T-helper 2 cell (primary cell): ENCODE measurements around the gene TAOK1.
"Not testable (repeated sequence)": the region's sequence is repeated elsewhere in the genome, so short reads cannot be mapped to it uniquely, and the experiment has no call there.

Experiments used
- DNase-seq, 5 experiments: peaks; one replicate each; pipeline versions ENCODE4 v3.0.0 to v3.0.0-alpha.2; 2012 to 2022
- total RNA-seq, 2 donors: gene quantifications; one replicate each; lab custom pipeline; 2026; lab: John Stamatoyannopoulos, UW

TAOK1 gene
- total RNA-seq: 140 to 171 reads per million in 2 donors

DNA sequence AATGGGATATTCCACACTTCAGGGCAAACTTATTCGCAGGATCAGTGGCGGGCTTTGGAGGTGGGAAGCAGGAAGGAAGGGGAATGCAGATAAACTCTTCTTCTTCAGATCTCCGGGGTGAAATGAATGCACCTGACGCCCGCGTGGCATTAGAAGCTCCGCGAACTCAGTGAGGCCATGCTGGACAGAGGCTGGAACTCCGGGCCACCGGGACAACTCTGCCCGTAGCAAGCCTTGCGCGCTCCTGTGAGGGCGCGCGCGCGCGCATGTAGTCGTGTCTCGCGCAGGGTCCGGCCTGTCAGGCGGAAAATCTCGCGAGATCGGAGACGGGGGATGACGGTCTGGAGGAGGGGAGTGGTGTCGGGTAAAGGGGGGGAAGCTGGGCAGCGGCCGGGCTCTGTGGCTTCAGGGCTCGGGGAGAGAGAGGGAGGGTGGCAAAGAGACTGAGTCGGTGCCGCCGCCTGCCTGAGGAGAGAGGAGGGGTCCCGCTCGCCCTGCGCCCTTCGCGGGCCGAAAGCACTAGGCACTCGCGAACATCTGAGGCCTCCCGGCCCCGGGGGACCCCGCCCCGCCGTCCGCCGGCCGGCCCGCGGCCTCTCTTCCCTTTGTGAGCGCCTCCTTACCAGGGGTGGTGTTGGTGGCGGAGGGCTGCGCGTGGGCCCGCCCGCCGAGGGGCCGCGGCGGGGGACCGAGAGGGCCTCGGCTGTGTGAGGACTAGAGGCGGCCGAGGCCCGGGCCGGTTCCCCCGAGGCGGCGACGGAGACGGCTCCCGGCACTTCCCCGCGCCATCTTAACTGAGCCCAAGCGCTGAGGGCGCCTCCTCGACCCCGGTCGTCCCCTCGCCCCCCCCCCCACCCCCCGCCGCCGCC is at the start of gene TAOK1:
Gene TAOK1 (plus strand): TSS at position 382 of the 869 bp plus-strand sequence. CDS start 61,186 bp downstream, outside the sequence.
- peak; percentile 92 to 98 (median 95) for DNase-seq

DNA sequence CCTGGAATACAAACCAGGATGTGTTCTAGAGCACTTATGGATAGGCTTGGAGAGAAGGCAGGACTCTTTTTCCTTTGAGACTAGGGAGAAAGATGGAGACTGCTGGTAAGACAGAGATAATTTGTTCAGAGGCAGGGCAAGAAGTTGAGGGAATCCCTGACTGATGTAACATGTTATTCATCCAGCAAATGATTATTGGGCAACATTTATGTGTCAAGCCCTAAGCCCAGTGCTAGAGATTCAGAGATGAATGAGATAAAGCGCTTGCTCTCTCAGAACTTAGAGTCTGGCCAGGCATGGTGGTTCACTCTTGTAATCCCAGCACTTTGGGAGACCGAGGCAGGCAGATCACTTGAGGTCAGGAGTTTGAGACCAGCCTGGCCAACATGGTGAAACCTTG is 48.4 kb upstream of the TAOK1 start:
- DNase-seq: no peak

DNA sequence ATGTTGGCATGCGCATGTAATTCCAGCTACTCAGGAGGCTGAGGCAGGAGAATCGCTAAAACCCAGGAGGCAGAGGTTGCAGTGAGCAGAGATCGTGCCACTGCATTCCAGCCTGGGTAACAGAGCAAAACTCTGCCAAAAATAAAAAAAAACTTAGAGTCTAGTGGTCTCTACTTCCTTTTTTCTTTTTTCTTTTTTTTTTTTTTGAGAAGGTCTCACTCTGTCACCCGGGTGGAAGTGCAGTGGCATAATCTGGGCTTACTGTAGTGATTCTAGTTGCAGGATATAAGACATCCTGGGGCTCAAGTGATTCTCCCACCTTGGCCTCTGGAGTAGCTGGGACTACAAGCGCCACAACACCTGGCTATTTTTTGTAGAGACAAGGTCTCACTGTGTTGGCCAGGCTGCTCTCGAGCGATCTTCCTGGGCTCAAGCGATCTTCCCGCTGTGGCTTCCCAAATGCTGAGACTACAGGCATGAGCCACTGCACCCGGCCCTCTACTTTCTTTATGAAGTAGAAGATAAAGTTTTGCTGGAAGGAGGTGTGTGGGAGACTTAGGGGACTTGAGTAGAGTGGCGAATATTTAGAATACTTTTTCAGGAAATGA is 47.9 kb upstream of the TAOK1 start:
- DNase-seq: no peak

DNA sequence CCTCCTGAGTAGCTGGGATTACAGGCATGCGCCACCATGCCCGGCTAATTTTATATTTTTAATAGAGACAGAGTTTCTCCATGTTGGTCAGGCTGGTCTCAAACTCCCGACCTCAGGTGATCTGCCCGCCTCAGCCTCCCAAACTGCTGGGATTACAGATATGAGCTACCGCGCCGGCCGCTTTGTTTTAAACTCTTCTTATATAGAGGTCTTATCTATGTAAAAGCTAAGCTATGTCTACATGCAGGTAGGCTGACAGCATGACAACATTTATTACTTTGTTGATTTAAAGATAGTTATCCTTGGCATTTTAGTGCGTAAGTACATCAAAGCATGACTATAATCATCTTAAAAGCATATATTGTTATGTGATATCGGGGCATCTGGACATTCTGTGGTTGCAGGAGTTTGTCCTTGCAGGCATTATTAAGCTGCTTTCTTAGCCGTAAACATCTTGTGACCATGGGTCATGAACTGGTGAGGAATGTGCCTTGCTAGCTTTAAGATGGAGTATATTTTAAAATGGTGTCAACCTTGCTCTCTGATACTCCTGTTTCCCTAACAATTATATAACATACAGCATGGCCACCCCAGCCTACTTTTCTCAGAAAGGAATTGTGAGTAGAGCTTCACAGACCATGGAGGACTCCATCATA is 45.8 kb upstream of the TAOK1 start:
- no peak for DNase-seq

DNA sequence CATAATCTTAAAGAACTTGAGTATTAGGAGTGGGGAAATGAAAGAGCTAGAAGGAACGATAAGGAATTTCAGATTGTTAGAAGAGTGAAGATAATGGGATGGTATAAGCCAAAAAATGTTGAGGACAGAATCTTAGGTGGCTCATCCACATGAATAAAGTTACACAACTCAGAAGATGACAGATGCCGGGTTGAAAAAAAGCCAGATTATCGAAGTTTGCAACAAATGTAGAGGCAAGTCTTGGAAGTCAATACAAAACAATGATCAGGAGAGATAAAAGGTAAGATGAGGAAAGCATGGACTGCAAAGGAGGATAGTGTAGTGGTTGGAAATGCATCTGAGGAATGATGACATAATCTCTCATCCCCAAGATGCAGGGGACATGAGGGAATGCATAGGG is 45.1 kb upstream of the TAOK1 start:
- no peak for DNase-seq

DNA sequence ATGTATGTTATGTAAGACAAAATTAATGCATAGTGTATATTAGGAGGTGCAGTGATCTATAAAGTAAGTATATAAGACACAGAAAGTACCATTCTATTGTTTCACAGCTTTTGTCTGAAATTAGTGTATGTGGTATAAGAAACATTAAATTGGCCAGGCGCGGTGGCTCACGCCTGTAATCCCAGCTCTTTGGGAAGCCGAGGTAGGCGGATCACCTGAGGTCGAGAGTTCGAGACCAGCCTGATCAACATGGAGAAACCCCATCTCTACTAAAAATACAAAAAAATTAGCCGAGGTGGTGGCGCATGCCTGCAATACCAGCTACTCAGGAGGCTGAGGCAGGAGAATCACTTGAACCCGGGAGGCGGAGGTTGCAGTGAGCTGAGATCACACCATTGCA is 44.7 kb upstream of the TAOK1 start:
- not testable (repeated sequence) for DNase-seq

DNA sequence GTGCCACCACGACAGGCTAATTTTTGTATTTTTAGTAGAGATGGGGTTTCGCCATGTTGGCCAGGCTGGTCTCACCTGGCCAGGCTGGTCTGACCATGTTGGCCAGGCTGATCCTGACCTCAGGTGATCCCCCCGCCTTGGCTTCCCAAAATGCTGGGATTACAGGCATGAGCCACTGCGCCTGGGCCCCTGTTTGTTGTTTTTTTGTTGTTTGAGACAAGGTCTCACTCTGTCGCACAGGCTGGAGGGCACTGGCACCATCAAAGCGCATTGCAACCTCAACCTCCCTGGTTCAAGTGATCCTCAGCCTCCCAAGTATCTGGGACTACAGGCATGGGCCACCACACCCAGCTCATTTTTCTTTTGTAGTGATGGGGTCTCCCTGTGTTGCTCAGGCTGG is 43.7 kb upstream of the TAOK1 start:
- DNase-seq: no peak

DNA sequence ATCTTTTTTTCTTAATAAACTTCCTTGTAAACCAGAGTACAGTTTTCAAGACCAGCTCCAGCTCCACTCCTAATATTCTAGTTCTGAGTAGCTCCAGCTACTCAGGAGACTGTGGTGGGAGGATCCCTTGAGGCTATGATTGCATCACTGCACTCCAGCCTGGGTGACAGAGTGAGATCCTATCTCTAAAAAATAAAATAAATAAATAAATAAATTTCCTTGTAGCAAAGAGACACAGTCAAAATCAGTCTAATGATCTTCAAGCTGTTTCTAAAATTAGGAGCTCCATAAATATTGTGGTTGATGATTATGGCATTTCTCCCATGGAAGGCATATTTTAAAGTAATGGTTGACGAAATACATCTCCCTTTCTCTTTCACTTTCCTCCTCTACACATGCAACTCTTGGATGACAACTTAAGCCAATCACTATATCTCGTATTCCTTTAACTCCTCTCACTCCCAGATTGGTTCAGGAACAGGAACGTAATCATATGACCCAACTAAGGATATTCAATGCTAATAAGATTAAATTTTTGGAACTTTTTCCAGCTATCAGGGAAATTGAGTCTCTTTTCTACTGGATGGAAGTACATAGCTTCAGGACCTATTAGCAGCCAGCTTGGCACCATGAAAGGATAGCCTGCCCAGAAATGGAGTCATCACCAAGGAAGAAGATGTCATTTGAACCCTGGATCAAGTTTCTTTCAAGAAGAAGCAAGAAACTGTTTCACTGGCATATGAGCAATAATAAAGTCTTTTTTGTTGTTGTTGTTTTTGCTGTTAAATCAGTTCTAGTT is 42.1 kb upstream of the TAOK1 start:
- DNase-seq: no peak

DNA sequence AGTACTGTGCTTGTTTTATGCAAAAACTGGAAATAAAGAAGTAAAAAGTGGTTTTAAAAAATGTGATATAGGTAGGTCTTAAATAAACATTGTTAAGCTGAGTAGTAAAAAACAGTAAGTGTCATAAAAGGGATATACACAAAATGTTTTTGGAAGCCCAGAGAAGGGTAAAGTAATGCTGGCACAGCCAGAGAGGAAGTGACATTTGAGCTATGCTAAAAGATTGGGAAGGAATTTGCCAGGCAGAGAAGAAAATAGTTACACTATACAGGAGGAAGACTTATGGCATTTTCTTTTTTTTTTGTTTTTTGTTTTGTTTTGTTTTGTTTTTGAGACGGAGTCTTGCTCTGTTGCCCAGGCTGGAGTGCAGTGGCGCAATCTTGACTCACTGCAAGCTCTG is 40.8 kb upstream of the TAOK1 start:
- no peak for DNase-seq

DNA sequence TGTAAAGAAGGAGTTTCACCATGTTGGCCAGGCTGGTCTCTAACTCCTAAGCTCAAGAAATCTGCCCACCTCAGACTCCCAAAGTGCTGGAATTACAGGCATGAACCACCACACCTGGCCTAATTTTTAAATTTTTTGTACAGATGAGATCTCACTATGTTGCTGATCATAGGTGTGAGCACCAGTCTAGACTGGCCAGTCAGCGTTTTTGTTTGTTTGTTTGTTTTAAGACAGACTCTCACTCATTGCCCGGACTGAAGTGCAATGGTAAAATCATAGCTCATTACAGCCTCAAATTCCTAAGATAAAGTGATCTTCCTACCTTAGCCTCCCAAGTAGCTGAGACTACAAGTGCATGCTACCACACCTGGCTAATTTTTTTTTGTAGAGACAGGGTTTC is 38.0 kb upstream of the TAOK1 start:
- no peak for DNase-seq

DNA sequence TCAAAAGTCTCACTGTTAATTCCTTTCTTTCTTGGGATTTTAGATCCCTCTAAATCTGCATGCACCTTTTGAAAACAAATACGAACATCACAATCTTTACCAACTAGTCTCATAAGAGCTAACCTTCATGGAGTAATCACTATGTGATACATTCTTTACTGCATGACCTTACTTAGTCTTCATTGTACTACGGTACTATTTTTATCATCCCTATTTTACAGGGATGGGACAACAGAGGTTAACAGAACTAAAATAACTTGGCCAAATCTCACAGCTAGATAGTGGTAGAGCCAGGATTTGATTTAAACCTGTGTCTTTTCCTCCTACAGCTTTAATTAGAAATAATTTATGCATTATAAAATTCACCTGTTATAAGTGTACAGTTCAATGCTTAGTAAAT is 32.9 kb upstream of the TAOK1 start:
- no peak for DNase-seq

DNA sequence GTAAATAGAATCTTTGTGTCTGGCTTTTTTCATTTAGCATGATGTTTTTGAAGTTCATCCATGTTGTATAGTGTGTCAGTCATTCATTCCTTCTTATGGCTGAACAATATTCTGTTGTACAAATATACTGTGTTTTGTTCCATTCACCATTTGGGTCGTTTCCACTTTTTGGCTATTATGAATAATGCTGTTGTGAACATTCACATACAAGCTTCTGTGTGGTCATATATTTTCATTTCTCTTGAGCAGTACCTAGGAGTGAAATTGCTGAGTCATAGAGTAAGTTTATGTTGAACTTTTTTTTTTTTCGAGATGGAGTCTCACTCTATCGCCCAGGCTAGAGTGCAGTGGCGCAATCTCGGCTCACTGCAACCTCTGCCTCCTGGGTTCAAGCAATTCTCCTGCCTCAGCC is 32.3 kb upstream of the TAOK1 start:
- DNase-seq: peak in 1 of 5 experiments; percentile 57

DNA sequence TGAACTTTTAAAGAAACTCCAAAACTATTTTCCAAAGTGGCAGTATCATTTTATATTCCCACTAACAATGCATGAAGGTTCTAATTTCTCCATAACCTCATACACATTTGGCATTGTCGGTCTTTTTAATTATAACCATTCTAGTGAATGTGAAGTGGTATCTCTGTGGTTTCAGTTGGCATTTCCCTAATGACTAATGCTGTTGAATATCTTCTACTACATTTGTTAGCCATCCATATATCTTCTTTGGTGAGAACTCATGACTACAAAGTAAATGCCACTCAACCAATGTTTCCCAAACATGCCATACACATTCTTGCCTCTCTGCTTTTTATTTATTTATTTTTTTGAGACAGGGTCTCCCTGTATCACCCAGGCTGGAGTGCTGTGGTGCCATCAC is 31.7 kb upstream of the TAOK1 start:
- DNase-seq: peak in 1 of 5 experiments; percentile 14

DNA sequence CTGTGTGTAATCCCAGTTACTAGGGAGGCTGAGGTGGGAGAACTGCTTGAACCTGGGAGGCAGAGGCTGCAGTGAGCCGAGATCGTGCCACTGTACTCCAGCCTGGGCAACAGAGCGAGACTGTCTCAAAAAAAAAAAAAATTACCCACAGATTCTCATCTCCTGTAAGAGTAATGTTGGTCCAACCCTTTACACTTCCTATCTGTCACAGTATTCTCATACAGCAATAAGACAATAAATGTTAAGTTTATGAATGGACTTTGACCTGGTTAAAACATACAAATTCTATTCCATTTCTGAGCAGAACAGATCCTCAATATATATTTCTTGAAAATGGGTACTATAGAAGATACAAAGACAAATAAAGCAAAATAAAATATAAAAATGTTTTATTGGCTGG is 30.4 kb upstream of the TAOK1 start:
- no peak for DNase-seq

DNA sequence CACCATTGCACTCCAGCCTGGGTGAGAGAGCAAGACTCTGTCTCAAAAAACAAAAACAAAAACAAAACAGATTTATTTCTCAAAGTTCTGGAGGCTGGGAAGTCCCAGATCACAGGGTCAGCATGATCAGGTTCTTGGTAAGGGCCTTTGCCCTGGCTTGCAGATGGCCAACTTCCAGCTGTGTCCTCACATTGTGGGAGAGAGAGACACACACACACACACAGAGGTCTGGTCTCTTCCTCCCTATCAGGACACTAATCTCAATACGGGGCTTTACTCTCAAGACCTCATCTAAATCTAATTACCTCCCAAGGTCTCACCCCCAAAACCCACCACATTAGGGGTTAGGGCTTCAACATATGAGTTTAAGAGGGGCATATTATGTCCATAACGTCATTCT is 26.4 kb upstream of the TAOK1 start:
- DNase-seq: no peak

DNA sequence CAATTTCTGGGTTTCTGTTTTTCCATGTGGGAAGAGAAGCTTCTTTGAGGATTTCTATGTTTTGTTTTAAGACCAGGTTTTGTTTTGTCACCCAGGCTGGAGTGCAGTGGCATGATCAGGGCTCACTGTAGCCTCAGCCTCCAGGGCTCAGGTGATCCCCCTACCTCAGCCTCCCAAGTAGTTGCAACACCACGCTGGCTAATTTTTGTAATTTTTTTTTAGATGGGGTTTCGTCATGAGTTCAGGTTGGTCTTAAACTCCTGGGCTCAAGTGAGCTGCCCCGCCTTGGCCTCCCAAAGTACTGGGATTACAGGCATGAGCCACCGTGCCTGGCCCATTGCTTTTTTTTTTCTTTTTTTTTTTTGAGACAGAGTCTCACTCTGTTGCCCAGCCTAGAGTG is 25.5 kb upstream of the TAOK1 start:
- no peak for DNase-seq

DNA sequence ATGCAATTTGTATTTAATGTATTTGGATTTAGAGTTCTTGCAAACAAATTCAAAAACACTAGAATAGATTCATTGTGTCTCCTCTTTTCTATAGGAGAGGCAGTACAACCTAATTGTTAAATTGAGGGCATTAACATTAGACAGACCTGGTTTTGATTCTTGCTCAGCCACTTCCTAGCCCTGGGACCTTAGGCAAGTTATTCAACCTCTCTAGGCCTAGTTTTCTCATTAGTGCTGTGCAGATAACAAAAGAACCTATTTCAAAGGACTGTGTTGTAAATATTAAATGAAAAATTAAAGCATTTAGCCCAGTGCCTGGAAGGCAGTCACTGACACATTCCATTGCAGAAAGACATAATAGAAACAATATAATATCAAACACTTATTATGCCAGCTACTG is 22.0 kb upstream of the TAOK1 start:
- DNase-seq: no peak

DNA sequence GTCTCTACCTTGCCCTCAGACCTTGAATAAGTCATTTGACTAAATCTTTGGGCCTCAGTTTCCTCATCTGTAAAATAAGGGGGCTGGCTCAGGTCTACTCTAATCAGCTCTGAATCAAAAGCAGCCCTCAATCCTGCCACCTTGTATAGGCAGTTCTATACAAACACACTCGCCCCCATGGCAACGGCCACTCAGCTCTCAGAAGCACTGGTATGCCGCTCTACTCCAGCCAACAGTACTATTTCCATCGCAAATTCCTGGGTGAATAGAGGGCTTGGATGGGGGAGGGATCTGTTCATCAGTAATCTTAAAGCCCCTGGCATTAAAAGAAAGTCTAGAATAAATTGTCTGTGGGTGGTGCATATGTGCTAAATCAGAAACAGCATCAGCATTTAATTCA is 21.2 kb upstream of the TAOK1 start:
- no peak for DNase-seq

DNA sequence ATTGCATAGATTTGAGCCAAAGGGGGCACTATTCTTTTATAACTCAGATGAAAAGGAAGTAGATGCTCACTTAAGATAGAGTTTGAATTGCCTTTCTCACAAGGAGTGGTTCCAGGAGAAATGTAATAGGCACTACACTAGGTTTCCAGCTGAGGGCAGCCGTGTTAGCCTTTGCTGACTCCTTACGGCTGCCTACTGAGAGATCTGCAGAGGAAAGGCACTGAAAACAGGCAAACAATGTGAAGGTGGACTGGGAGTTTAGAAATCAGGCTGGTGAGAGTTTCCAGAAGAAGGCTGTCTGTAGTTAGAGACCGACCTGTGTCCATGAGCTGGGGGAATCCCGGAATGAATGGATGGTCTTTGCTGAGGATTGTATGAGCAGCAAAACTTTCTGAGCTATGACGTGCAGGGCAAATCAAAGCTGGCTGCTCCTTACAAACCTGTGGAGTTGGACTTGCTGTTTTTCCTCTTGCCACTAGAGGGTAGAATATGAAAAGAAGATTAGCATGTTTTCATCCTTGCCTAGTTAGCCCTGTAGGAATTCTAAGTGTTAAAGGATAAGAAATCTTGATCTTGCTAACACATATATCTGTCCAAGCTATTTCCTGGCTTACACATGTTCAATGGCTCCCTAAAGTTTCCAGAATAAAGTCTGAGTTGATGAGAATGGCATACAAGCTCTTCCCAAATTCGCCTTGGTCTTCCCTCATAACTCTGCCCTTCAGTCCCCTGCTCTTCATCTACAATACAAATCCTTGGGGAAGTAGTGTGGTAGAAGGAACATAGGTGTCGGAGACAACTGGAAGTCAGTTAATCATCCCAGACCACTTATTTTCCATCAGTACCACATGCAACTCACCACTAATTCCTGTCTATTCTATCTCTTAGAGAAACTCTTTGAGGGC is 20.1 kb upstream of the TAOK1 start:
- DNase-seq: peak in 4 of 5 experiments; percentile 12 to 77 (median 34)

DNA sequence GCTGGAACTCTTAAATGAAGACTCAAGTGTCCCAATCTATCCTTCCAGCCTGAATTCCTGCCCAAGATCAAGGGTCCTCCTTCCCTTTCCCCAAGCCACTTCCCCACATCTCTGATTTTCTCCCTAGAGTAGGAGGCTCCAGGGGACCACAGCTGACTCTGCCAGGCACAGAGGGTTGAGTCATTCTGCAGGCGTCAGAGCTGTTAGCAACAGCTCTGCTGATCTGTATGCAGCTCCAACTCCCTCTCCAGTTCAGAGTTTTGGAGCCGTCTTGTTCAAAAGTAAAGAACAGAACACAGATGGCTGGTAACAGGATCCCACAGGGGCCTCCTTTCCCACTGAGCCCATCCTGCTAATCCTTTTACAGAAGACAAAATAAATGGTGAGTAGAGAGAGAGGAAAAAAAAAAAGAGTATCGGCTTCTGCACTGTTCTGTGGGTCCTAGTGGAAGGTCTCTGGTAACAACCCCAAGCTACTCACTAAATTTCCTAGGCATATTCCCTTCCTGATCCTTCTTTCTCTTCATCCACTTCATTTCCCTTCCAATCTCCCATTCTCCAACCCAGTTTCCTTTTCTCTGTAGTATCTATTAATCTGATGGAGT is 13.4 kb upstream of the TAOK1 start:
- no peak for DNase-seq

DNA sequence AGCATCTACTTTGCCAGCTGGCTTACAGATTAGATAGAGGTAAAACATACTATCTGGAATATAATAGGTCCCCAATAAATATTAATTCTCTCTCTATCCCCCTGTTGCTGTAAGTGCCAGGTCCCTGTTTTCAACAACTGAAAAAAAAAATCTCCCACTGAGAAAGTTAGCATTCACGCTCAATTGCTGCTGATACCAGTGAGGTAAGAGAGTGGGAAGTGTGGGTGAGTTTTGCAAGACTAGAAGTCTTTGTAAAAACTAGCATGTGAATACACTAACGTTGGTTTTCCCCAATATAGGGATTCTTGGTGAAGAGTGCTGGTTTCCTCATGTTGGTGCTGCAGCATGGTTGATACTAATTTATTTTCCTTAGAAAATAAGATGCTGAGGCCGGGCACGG is 11.7 kb upstream of the TAOK1 start:
- DNase-seq: no peak
